Retinal pigment epithelial cell (primary cell): ENCODE measurements around the gene CCDC154.
A peak's percentile ranks its signal among the peaks of the same experiment; 100 is the strongest.

Experiments used
- DNase-seq: peaks from one replicate; pipeline ENCODE4 v3.0.0-alpha.2; 2010; ENCODE audit warnings: low read depth
- H3K4me3 ChIP-seq: 2 replicates; pipeline ENCODE4 v1.5.1; 2011; ENCODE audit warnings: mild to moderate bottlenecking, low read length, control low read depth, moderate library complexity
- CTCF ChIP-seq: conservative IDR thresholded peaks from 2 replicates; pipeline ENCODE4 v1.5.1; 2011; ENCODE audit warnings: low read depth, low read length, control low read depth, inconsistent platforms

Gene CCDC154

GRCh38 chr16:1429631-1430030 lies 14.7 kb downstream of the CCDC154 start:
- no peak overlapping the region for H3K4me3 ChIP-seq
- TF ChIP-seq CTCF: no peak

GRCh38 chr16:1429012-1429411 lies 15.3 kb downstream of the CCDC154 start:
- no peak overlapping the region for H3K4me3 ChIP-seq
- no peak for DNase-seq
- TF ChIP-seq CTCF: no peak

More at GRCh38 chr16:1429631-1430030, 14.7 kb downstream of the CCDC154 start:
- no peak for DNase-seq

GRCh38 chr16:1428511-1428910 lies 15.8 kb downstream of the CCDC154 start:
- H3K4me3 ChIP-seq: no peak overlapping the region
- DNase-seq: no peak
- peak; percentile 52 for TF ChIP-seq CTCF

GRCh38 chr16:1427473-1428461 lies 16.6 kb downstream of the CCDC154 start:
- DNase-seq: no peak
- TF ChIP-seq CTCF: no peak
- H3K4me3 ChIP-seq: no peak overlapping the region

- DNase-seq: no peak
- no peak for TF ChIP-seq CTCF
- no peak overlapping the region for H3K4me3 ChIP-seq
These were observed 17.5 kb downstream of the CCDC154 start for GRCh38 chr16:1426734-1427471.

GRCh38 chr16:1425616-1426370 lies 18.6 kb downstream of the CCDC154 start:
- no peak overlapping the region for H3K4me3 ChIP-seq
- no peak for TF ChIP-seq CTCF
- DNase-seq: no peak
